IPS-11a (cell line): ENCODE results near the gene TCF20.

Experiments used
- H3K4me3 ChIP-seq: one replicate; pipeline ENCODE4 v1.5.1; 2013; ENCODE audit warnings: low read depth, low read length, control low read depth

The TCF20 gene

DNA sequence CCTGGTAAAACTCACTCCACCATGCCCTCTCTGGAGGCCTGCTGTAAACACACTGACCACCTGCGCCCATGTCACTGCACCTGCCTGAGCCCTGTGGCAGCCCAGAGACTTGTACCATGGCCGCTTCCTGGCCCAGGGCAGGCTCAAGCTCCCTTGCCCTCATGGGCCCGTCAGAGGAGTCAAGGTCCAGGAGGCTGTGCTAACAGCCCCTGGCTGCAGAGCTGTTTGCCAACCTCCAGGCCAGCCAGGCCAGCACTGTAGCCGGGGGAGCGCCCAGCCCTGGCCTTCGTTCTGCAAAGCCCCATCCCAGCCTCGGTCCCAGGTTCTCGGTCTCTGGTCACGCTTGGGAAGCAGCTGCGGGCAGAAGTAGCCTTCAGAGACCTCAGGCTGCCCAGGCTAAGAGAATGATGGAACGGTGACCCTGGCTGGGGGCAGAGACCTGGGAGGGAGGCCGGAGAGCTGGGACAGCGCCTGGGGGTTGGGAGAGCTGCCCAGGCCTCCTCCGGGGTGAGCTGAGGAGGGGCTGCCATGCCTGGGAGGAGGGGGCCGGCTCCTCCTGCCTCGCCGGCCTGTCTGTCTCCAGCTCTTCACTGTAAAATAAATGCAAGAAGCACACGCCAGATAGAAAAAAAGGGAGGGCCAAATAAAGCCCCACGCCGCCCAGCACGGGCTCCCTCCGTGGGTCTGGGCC lies 11.9 kb upstream of the TCF20 start:
- no peak overlapping the region for H3K4me3 ChIP-seq

DNA sequence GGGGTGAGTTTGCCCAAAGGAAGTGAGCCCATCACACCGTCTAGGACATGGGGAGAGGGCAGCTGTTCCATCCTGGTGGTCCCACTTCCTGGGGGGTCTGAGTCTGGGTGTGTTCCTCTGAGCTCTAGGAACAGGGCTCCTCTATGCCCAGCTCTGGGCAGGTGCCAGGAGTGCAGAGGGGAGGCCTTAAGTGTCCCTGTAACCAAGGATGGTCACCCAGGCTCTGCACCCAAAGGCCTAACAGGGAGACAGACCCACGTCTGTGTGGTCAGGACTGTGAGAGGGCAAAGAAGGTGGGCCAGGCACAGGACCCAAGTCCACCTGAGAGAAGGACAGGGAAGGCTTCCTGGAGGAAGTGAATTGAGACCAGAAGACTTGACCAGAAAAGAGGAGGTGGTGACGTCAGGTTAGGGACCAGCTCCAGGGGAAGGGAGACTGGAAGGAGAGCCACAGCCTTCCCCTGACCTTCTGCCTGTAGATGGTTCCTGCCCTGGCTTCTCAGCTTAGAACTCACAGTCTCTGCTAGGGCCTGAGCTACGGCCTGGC lies 11.3 kb upstream of the TCF20 start:
- H3K4me3 ChIP-seq = no peak overlapping the region

DNA sequence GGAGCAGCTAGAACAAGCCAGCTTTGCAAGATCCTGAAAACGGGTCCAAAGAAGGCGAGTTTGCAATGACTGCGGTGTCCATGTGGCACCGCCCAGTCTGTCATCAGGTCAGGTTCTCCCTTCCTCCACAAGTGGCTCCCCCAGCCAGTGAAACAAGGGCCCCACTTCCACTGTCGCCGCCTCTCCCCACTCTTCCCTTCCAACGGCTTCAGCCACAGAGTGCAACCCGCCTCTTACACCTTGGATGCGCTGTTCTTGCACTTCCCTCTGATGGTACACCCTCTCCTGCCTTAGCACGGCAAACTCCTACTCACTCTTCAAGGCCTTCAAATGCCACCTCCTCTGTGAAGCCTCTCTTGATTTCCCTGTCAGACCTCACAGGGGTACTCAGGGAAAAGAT lies 10.8 kb upstream of the TCF20 start:
- H3K4me3 ChIP-seq = no peak overlapping the region

DNA sequence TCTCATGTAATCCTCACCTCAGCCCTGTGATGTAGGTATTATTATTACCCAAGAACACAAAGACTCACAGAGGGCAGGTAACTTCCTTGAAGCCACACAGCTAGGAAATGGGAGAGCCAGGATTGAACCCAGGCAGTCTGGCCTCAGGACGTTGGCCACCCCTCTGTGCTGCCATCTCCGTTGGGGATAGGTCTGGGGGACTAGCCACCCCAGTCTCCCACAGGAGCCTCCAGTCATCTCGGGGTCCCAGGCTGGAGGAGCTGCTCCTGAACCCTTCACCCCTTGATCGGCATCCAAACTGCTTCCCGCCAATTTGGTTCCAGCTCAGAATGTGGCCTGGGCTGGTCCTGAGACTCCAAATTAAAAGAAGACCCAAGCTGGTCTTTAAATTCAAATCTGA lies 10.4 kb upstream of the TCF20 start:
- no peak overlapping the region for H3K4me3 ChIP-seq

DNA sequence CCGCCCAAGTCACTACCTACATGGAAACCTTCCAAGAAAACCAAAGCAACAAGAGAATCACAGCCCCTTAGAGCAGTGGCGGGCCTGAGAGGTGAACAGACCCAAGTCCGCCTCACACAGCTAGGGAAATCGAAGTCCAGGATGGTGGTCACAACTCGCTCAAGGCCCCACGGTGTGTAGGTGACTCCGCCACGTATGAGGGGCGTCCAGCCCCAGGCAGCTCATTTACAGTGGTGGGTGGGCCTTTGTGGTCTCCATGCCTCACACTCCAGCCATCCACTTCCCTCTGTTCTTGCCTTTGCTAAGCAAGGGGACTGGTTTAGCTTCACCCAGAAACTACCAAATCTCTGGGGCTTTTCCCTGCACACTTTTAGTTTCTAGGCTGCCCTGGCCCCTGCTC lies 9.7 kb upstream of the TCF20 start:
- H3K4me3 ChIP-seq = no peak overlapping the region

DNA sequence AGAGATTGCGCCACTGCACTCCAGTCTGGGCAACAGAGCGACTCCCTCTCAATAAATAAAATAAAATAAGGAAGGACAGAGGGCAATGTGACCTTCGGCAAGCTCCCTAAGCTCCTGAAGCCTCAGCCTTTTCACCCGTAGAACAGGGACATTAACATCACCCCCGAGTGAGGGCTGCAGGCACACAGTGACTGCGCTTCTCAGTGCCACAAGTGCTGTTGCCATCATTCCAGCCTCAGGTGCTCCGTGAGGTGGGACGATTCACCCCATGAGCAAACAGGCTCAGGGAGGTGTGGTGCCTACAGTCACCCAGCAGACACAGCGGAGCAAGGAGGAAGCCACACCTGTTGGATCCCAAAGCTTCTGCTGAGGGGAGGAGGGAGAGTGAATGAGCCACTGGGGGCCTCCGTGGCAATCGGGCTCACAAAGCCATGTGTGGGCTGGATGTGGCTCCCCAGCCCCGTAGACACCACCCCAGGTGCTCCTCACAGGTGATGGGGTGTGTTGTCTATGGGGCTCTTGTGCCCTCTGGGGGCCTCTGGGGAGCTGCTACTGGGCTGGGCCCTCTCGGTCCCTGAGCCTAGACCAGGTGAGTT lies 9.1 kb upstream of the TCF20 start:
- H3K4me3 ChIP-seq = no peak overlapping the region

DNA sequence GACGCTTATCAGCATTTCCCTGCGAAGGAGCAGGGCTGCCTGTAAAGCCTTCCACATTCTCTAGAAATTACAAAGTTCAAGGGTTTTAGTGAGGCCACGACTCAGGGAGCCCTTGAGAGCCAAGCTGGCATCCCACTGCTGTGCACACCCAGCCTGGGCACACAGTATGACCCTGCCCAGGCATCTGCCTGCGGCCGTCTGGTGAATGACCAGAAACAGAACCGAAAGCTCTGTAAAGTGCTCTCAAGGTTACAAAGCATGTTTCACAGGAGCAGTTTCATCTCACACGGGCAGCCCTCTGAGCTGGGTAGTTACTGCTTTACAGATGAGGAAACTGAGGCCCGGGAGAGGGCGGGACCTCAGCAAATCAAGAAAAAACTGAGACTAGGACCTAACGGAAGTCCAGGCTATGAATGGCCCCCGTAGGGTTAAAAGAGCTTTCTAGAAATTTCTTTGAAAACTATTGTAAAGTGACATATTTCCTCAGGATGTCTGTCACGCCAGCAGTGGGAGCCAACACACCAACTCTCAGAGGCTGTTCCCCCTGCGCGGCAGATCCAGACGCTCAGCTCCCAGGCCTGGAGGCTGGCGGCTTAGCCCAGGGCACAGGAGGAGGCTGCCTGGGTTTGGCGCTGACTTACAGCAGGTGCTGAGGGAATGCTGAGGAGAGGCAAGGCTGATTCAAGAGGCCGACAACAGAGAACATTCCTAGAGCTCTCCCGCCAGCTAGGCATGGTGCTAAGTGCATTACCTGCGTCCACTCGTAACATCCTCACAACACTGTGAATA lies 7.7 kb upstream of the TCF20 start:
- H3K4me3 ChIP-seq = no peak overlapping the region

DNA sequence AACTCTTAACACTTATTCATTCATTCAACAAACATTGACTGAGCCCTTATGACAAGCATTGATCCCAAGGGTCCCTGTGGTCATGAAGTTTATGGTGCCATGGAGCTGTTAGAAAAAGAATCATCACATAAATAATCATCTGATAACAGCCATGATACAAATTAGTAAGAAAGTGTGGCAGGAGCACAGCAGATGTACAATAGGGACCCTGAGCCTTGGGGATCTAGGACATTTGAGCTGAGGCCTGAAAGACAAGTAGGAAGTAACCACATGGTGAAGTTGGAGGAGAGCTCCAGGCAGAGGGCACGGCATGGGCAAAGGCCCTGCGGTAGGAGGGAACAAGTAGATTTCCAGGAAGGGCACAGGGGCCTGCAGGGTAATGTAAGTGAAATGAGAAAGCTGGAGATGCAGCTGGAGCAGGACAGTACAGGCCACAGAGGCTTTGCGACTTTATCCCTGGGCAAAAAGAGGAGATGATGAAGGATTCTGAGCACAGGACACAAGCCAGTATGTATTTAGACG lies 6.8 kb upstream of the TCF20 start:
- no peak overlapping the region for H3K4me3 ChIP-seq

DNA sequence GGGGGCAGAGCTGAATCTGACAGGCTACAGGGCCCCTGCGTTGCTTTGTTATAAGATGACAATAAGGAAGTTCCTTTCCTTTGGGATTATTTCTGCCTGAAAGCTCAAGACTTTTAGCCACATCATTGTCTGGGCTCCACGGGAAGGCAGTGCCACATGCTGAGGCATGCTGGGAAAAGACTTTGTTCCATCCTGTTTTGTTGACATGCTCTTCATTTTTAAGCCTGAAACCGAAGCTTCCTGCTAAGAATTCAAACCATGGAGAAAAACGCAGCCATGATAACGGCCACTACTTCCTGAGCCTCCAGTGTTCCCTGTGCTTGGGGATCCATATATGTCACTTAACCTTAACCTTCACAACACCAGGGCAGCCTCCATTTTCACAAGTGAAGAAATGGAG lies 5.5 kb upstream of the TCF20 start:
- no peak overlapping the region for H3K4me3 ChIP-seq

DNA sequence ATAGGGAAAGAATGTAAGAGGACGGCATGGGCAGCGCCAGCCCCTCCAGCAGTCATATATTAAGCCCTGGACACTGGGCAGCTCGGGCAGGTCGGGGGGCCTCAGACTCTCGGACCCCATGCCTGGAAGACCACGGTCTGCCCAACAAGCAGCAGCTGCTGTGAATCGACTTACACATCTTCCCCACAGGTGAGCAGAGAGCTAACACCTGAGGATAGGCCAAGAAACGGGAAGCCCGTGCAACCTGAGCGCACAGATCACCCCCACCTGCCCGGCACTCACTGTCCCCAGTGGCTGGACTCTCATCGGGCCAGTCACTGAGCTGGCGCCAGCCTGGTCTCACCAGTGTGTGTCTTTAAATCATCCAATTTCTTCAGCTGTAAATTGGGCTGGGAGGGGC lies 4.7 kb upstream of the TCF20 start:
- no peak overlapping the region for H3K4me3 ChIP-seq

DNA sequence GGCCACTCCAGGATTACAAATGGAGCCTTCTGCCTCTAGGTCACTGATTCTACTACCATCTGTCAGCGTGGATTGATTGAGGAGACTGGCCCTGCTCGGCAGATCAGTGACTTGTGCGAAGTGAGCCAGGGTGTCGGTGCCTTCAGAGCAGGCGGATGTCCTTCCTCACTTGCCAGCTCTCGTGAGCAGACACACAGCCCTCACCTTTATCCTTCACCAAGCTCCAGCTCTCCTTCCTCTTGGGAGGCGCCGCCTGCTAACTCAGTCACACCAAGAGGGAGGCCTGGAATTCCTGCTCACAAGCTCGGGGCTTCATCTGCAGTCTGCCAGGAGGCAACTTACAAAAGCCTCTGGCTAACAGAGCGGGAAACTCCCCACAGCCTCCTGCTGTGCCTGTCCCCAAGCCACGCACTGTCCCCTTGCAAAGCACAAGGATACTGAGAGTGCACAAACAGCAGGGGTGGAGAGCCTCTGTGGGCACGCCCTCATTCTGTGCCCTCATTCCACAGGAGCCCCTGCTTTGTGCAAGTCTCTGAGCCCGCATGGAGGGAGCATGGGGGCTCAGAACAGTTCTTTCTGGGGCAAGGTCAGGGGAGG lies 3.5 kb upstream of the TCF20 start:
- no peak overlapping the region for H3K4me3 ChIP-seq

DNA sequence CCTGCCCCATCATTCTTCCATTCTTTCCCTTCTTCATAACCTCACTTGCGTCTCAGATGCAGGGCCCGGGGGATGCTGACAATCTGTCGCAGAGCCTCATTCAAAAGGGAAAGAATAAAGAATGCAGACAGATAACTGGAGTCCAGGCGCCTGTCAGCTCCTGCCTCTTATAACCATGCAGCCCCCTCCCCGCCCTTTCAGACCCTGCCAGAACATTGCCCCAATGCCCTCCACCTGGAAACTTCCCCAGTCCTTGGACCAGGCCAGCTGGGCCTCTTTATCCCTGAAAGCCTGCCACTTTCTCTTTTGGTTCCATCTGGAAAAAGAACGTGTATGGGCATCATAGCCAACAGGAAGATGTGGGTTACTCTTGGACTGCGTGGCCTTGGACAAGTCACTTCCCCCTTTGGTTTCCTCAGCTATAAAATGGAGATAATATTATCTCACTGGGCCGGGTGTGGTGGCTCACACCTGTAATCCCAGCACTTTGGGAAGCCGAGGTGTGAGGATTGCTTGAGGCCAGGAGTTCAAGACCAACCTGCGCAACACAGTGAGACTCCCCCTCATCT lies 2.1 kb upstream of the TCF20 start:
- H3K4me3 ChIP-seq = no peak overlapping the region

DNA sequence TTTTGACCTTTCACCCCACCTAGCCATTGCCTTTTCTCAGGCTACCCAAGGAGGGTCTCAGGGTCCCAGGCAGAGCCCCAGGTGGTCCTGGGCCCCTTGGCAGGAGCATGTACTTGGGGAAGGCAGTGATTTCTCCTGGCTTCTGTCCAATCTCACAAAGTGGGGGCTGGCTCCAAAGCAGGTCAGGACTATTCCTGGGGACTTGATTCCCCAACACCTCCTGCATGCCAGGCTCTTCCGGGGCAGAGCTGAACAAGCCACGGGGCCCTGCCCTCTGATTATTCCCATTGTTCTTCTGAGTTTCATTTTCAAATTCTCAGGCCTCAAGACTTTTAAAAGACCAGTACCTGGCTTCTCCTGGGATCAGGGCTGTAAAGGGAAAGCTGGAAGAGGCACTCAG lies 1.5 kb upstream of the TCF20 start:
- no peak overlapping the region for H3K4me3 ChIP-seq

DNA sequence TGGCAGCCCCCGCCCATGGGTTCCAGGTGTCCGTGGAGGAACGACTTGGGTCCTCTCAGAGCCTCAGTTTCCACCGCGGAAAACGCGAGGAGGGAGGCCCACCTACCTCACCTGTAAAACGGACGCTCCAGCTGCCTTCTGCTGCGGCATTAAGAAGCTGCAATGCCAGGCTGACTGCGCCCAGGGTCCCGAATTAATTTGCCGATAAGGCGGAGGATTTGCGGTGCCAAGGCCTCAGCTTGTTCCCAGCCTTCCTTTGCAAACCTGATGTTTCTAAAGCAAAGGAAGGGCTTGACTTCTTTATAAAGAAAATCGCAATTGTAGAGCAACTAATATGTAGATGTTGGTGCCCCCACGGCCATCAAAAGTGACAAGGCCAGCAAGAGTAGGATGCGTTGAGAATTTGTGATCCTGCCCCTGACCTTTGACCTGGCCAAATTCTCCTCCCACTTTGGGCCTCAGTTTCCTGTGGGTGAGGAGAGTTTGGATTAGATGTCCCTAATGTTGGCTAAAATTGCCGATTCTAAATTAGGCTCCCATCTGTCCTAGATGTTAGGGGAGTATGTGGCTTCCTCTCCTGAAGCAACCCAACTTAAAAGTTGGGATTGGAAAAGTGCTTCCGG lies 849 bp upstream of the TCF20 start:
- H3K4me3 ChIP-seq = no peak overlapping the region

DNA sequence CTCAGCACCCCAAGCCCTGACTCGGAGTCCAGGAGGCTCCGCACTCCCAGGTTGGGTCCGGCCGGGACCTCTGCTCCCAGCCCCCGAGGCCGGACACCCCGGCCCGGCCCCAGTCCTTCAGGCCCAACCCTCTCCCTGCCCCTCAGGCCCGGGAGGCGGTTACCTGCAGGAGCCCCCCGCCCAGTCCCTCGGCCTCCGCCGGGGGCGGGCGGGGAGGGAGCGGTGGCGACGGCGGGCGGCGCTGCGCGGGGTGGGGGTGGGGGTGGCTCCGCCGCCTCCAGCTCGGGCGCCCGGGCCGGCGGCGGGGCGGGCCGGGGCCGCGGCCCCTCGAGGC lies 310 bp downstream of the TCF20 start:
- peak overlapping the region; percentile 75 for H3K4me3 ChIP-seq

DNA sequence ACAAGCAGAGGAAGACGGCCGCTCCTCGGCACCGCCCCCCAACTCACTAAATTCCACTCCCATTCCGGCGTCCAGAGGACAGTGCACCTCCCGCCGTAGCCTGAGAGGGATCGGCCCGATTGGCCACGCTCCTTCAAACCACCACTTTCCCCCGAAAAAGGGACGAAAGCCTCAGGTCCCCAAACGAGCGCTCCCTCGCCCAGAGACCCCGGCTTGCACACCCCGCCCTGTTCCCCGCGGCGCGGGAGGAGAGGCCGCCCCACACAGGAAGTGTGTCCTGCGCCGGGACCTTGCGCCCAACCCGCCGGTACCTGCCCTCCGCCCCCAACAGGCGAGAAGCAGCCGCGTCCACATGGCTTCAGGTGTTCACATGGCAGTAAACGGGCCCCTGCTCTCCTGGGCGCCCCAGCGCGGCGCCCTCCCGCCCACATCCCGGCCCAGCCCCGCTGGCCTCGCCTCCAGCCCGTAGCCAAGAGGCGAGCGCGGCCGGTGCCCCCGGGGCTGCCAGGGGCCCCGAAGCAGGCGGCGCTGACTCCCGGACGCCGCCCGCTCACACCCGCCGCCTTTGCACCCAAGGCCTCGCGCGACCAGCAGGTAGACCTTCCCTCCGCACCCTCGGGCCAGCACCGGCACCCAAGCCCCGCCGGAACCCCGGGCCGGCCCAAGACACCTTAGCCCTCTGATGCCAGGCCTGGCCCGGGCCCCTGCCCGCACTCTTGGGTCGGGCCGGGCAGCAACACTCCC lies 849 bp downstream of the TCF20 start:
- peak overlapping the region; percentile 75 for H3K4me3 ChIP-seq

DNA sequence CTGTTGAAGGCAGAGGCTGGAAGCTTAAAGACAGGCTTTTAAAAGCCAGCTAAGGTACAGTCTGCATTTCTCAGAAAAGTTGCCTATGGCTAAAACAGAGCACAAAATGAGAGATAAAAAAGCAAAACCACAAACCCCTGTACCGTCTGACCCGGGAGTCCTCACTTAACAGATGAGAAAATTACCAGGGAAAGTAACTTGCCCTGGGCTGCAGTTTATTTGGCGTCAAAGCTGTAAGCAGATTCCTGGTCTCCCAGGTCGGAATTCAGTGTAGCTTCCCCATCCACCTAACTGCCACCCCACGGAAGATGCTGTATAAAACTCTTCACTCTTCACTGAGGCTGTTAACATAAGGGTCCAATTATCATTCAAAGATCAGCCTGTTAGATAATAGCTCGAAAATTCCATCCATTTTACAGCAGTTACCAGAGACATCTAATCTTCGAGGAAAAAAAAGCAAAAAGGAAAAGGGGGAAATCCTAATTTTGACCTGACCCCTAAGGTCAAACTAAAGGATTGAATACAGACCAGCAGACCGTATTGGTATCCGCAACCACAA lies 1.5 kb downstream of the TCF20 start:
- peak overlapping the region; percentile 75 for H3K4me3 ChIP-seq

DNA sequence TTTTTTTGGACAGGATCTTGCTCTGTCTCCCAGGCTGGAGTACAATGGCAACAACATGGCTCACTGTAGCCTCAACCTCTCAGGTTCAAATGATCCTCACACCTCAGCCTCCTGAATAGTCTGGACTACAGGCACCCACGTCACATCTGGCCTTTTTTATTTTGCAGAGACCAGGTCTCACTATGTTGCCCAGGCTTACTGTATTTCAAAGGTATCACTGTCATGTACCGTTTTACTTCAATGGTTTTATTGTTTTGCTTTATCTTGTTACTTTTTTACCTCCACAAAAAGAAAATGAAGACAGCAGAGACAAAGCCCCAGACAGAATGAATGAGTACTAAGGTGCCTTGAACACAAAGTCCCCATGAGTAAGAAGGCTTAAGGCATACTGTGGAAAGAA lies 5.1 kb downstream of the TCF20 start:
- H3K4me3 ChIP-seq = no peak overlapping the region

DNA sequence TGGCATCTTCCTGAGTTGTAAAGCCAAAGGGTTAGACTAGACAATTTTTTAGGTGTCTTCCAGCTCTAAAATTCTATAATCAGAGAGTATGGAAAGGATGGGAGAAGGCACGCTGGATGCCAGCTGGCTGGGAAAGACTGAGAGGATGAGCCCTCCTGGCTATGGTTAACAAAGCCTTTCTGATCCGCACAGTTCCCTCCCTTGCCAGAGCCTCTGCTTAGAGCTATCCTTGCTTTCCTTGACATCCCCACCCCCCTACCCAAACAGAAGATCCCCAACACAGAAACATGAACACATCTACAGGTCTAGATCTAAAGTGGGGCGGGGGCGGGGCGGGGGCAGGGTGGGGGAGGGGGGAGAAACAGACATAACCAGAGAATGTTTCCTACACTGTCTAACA lies 6.5 kb downstream of the TCF20 start:
- H3K4me3 ChIP-seq = no peak overlapping the region

DNA sequence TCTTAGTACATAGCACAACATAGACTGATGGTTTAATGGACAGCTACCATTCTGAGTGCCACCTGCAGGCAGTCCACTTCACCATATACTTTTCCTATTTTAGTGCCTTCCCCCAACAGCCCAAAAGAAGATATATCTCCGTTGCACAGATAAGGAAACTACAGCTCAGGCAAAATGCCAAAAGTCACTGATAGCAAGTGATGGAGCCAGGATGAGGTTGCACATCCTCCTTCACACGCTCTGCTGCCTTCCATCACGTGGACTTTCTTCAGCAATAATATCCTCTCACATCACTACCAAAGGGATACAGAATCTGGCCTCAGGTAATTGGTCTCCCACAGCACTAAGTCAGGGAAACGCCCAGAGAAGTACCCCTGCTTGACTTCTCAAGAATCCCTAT lies 7.5 kb downstream of the TCF20 start:
- no peak overlapping the region for H3K4me3 ChIP-seq
